HepG2 (cell line): Measurements from ENCODE around the gene CEBPZOS. TPM values are rescaled to one million over a fixed set of nuclear protein-coding genes. Genes with fewer than 3 reads are reported as not detected.

ENCODE experiments used
- DPF2 ChIP-seq: sonication (generic); formaldehyde crosslinking; IDR thresholded peaks from 2 replicates; pipeline ENCODE4 v1.4.0; 2020; ENCODE audit warnings: mild to moderate bottlenecking, low read depth, missing genetic modification reagents, borderline replicate concordance
- ERF ChIP-seq: IDR thresholded peaks from 2 replicates; pipeline ENCODE4 v1.6.1; 2018; ENCODE audit warnings: missing biosample characterization, missing genetic modification reagents
- EZH2 ChIP-seq: conservative IDR thresholded peaks from 2 replicates; pipeline ENCODE4 v1.6.1; 2012; ENCODE audit warnings: mild to moderate bottlenecking, low read depth, low read length, moderate library complexity
- GZF1 ChIP-seq: sonication (generic); formaldehyde crosslinking; IDR thresholded peaks from 2 replicates; pipeline ENCODE4 v1.5.1; 2020; ENCODE audit warnings: mild to moderate bottlenecking, missing genetic modification reagents
- HNRNPUL1 ChIP-seq: fragments of 200-400 bp; formaldehyde crosslinking; IDR thresholded peaks from 2 replicates; pipeline ENCODE4 v1.6.1; 2017; ENCODE audit warnings: low read depth, mild to moderate bottlenecking, low read length, moderate library complexity
- IKZF1 ChIP-seq: fragments of 450-650 bp; IDR thresholded peaks from 2 replicates; pipeline ENCODE4 v1.7.1; 2016
- MIER3 ChIP-seq: IDR thresholded peaks from 2 replicates; pipeline ENCODE4 v1.6.1; 2016; ENCODE audit warnings: missing compliant biosample characterization, borderline replicate concordance
- NCOA5 ChIP-seq: sonication (generic); formaldehyde crosslinking; IDR thresholded peaks from 2 replicates; pipeline ENCODE4 v1.4.0; 2020; ENCODE audit warnings: missing genetic modification reagents
- PITX1 ChIP-seq: sonication (generic); formaldehyde crosslinking; IDR thresholded peaks from 2 replicates; pipeline ENCODE4 v1.5.1; 2020; ENCODE audit warnings: mild to moderate bottlenecking, missing genetic modification reagents
- POLR2AphosphoS5 ChIP-seq: IDR thresholded peaks from 2 replicates; pipeline ENCODE4 v1.6.1; 2012; ENCODE audit warnings: low read depth, low read length
- RARG ChIP-seq: sonication (generic); formaldehyde crosslinking; IDR thresholded peaks from 2 replicates; pipeline ENCODE4 v1.4.0; 2020; ENCODE audit warnings: low read depth, mild to moderate bottlenecking, missing genetic modification reagents
- RBM39 ChIP-seq: fragments of 200-400 bp; formaldehyde crosslinking; IDR thresholded peaks from one replicate; pipeline ENCODE4 v1.6.1; 2018; ENCODE audit warnings: antibody characterized with exemption, mild to moderate bottlenecking, low read depth, low read length; ENCODE audit not compliant: poor library complexity, severe bottlenecking
- RFXAP ChIP-seq: sonication (generic); formaldehyde crosslinking; IDR thresholded peaks from 2 replicates; pipeline ENCODE4 v1.4.0; 2020; ENCODE audit warnings: missing genetic modification reagents, borderline replicate concordance
- SMYD3 ChIP-seq: sonication (generic); formaldehyde crosslinking; IDR thresholded peaks from 2 replicates; pipeline ENCODE4 v1.8.1; 2023; ENCODE audit warnings: mild to moderate bottlenecking, missing genetic modification reagents
- TAF15 ChIP-seq: fragments of 200-400 bp; formaldehyde crosslinking; IDR thresholded peaks from one replicate; pipeline ENCODE4 v1.6.1; 2018; ENCODE audit warnings: mild to moderate bottlenecking, low read depth, low read length; ENCODE audit not compliant: poor library complexity, severe bottlenecking
- TSC22D2 ChIP-seq: sonication (generic); formaldehyde crosslinking; IDR thresholded peaks from 2 replicates; pipeline ENCODE4 v1.5.1; 2020; ENCODE audit warnings: missing genetic modification reagents, mild to moderate bottlenecking, borderline replicate concordance
- ZNF264 ChIP-seq: sonication (generic); formaldehyde crosslinking; IDR thresholded peaks from 2 replicates; pipeline ENCODE4 v1.4.0; 2020; ENCODE audit warnings: missing genetic modification reagents
- ZNF331 ChIP-seq: sonication (generic); formaldehyde crosslinking; IDR thresholded peaks from 2 replicates; pipeline ENCODE4 v1.4.0; 2020; ENCODE audit warnings: missing genetic modification reagents
- ZNF724P ChIP-seq: sonication (generic); formaldehyde crosslinking; IDR thresholded peaks from 2 replicates; pipeline ENCODE4 v1.8.0; 2022; ENCODE audit warnings: missing genetic modification reagents, borderline replicate concordance
- ZNF737 ChIP-seq: sonication (generic); formaldehyde crosslinking; IDR thresholded peaks from 2 replicates; pipeline ENCODE4 v1.5.0; 2020; ENCODE audit warnings: missing genetic modification reagents, mild to moderate bottlenecking, borderline replicate concordance
- polyA plus RNA-seq, 8 experiments: library from polyadenylated mRNA; depleted of rRNA in 3 of 8; stranded (reverse) in 7 of 8; unstranded in 1 of 8; fragments of >200 nt; fragmentation: Illumina TruSeq in 4 of 8; extraction: Trizol in 4 of 8; gene quantifications; 2 replicates each; pipeline versions ENCODE4 v1.2.1 to v1.2.3, GENCODE V29; 2011 to 2016; ENCODE audit warnings: low read depth in 4 of 8, missing spikeins in 1 of 8, mixed read lengths in 1 of 8; ENCODE audit not compliant: insufficient read depth in 1 of 8
- total RNA-seq, 5 experiments: library from RNA; depleted of rRNA; stranded (reverse); fragments of >200 nt; fragmentation: Illumina TruSeq; extraction: Trizol; gene quantifications; 2 replicates each; pipeline ENCODE4 v1.2.3, GENCODE V29; 2016; ENCODE audit warnings: low read depth in 1 of 5
- TF ChIP-seq, protein P1 (sequence below): sonication (generic); formaldehyde crosslinking; IDR thresholded peaks from 2 replicates; pipeline ENCODE4 v1.4.0; 2020; ENCODE audit warnings: low read depth, mild to moderate bottlenecking, missing genetic modification reagents
- TF ChIP-seq, protein P2 (sequence below): sonication (generic); formaldehyde crosslinking; IDR thresholded peaks from 2 replicates; pipeline ENCODE4 v1.8.1; 2023; ENCODE audit warnings: mild to moderate bottlenecking, moderate library complexity, missing genetic modification reagents
- TF ChIP-seq, protein P3 (sequence below): sonication (generic); formaldehyde crosslinking; IDR thresholded peaks from 2 replicates; pipeline ENCODE4 v1.5.1; 2020; ENCODE audit warnings: mild to moderate bottlenecking, missing genetic modification reagents, borderline replicate concordance

CEBPZOS gene
- total and polyA plus RNA-seq, 2 of the 13 experiments (the other 11 are each of a cell fraction or from before 2014, with no cell fraction given): 18.6 to 44.7 TPM

DNA sequence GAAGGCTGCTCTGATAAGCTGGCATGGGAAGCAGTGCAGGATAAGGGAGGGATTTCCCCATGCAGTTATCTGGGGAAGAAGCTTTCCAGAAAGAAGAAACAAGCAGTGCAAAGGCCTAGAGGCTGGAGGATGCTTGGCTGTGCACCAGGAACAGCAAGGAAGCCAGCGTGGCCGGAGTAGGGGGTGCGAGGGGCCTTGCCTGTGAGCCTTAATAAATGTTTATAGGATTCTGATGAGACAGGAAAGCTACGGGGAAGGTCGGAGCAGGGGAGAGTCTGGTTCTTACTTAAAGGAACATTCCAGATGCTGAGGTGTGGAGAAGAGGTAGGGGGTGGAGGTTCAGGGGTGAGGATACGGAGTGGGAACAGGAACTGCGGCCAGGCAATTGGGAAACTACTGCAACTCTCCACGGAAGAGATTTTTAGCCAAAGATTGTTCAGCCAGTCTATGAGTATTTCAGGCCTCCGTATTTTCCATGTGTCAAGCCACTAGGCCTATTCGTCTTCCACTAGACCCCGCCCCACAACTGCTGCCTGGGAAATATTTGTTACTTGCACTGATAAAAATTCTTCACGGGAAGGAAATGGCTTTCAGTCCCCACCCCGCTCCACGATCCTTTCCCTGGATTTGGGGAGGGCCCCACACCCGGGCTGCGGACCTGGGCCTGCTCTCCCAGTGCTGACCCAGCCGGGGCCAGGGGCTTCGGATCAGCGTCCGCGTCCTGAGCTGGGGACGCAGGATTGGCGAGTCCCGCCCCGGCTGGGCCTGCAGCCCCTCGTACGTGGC, 40.0 kb upstream of the CEBPZOS start (continued):
- TF ChIP-seq GZF1 (no peak), SMYD3 (no peak), ZNF331 (CRISPR knock-in tag) (no peak), MIER3 (CRISPR knock-in tag) (no peak), ERF (no peak), ZNF737 (CRISPR knock-in tag) (no peak), RFXAP (no peak), TSC22D2 (no peak), RBM39 (no peak), POLR2AphosphoS5 (no peak), PITX1 (CRISPR knock-in tag) (no peak), DPF2 (CRISPR knock-in tag) (no peak), NCOA5 (CRISPR knock-in tag) (no peak), IKZF1 (no peak), TAF15 (no peak), HNRNPUL1 (no peak), EZH2 (no peak), ZNF724P (CRISPR knock-in tag) (no peak), RARG (CRISPR knock-in tag) (no peak), ZNF264 (no peak)
- TF ChIP-seq, protein P1, sequence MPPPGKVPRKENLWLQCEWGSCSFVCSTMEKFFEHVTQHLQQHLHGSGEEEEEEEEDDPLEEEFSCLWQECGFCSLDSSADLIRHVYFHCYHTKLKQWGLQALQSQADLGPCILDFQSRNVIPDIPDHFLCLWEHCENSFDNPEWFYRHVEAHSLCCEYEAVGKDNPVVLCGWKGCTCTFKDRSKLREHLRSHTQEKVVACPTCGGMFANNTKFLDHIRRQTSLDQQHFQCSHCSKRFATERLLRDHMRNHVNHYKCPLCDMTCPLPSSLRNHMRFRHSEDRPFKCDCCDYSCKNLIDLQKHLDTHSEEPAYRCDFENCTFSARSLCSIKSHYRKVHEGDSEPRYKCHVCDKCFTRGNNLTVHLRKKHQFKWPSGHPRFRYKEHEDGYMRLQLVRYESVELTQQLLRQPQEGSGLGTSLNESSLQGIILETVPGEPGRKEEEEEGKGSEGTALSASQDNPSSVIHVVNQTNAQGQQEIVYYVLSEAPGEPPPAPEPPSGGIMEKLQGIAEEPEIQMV (CRISPR knock-in tag): no peak
- TF ChIP-seq, protein P2, sequence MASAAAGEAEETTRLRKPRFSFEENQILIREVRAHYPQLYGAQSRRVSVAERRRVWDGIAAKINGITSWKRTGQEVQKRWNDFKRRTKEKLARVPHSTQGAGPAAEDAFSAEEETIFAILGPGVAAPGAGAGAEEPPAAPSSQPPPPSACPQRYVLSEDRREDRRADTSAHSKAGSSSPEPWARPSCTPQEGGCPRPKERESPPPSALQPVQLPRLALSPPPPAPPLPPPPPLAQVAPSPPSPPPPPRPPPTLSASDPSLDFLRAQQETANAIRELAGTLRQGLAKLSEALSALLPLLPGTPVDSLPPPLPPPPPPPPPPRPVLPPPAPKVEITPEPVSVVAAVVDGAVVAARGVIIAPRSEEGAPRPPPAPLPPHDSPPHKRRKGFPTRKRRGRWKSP (CRISPR knock-in tag): 0 out of 2 replicates have a peak, but pooled peaks have one; percentile 51
- TF ChIP-seq, protein P3, sequence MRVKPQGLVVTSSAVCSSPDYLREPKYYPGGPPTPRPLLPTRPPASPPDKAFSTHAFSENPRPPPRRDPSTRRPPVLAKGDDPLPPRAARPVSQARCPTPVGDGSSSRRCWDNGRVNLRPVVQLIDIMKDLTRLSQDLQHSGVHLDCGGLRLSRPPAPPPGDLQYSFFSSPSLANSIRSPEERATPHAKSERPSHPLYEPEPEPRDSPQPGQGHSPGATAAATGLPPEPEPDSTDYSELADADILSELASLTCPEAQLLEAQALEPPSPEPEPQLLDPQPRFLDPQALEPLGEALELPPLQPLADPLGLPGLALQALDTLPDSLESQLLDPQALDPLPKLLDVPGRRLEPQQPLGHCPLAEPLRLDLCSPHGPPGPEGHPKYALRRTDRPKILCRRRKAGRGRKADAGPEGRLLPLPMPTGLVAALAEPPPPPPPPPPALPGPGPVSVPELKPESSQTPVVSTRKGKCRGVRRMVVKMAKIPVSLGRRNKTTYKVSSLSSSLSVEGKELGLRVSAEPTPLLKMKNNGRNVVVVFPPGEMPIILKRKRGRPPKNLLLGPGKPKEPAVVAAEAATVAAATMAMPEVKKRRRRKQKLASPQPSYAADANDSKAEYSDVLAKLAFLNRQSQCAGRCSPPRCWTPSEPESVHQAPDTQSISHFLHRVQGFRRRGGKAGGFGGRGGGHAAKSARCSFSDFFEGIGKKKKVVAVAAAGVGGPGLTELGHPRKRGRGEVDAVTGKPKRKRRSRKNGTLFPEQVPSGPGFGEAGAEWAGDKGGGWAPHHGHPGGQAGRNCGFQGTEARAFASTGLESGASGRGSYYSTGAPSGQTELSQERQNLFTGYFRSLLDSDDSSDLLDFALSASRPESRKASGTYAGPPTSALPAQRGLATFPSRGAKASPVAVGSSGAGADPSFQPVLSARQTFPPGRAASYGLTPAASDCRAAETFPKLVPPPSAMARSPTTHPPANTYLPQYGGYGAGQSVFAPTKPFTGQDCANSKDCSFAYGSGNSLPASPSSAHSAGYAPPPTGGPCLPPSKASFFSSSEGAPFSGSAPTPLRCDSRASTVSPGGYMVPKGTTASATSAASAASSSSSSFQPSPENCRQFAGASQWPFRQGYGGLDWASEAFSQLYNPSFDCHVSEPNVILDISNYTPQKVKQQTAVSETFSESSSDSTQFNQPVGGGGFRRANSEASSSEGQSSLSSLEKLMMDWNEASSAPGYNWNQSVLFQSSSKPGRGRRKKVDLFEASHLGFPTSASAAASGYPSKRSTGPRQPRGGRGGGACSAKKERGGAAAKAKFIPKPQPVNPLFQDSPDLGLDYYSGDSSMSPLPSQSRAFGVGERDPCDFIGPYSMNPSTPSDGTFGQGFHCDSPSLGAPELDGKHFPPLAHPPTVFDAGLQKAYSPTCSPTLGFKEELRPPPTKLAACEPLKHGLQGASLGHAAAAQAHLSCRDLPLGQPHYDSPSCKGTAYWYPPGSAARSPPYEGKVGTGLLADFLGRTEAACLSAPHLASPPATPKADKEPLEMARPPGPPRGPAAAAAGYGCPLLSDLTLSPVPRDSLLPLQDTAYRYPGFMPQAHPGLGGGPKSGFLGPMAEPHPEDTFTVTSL (CRISPR knock-in tag): no peak
